ENCODE data around the gene HBB. TPM values are rescaled to one million over a fixed set of nuclear protein-coding genes. Genes with fewer than 3 reads are reported as not detected.

The HBB gene
- total RNA-seq (2022) = not detected in 2 replicates
- not detected for Bru-seq, nascent RNA
- not detected for BruChase-seq, experiment 1, labeled RNA remaining after a 2-hour chase
- BruChase-seq, experiment 2, labeled RNA remaining after a 6-hour chase = not detected
- long read RNA-seq = 0 reads

- no peak for TF ChIP-seq CTCF (IDR thresholded peaks at IDR 0.05; ENCODE audit: insufficient read depth in 1 of 2, low read depth in 1 of 2, low read length in 1 of 2, severe bottlenecking in 1 of 2, unreplicated experiment in 1 of 2)
- H3K4me1 Mint-ChIP-seq (ENCODE audit: low read depth, unreplicated experiment) = no peaks in the 10 kb centered on the region
- ChIA-PET POLR2A (no interaction called here), CTCF (interaction anchor here (0.7 kb wide), 1 partner anchor 12 kb away, joined by 3 read pairs; no protein-coding TSS in a partner anchor)
- H3K27me3 Mint-ChIP-seq (ENCODE audit: insufficient read depth, unreplicated experiment) = no peaks in the 10 kb centered on the region
- no peaks in the 10 kb centered on the region for H3K9me3 Mint-ChIP-seq (ENCODE audit: unreplicated experiment)
- H3K4me3 Mint-ChIP-seq (ENCODE audit: unreplicated experiment) = no peak within 1 kb of the TSS
- BruUV-seq (replicated peaks) = no TSS peak
- no peak within 1 kb of the TSS for H3K4me3 ChIP-seq (ENCODE audit: low read depth, low read length)
- intact Hi-C loops (cut with micrococcal nuclease; ENCODE audit: unreplicated experiment) = no loop called here
- H3K36me3 Mint-ChIP-seq (ENCODE audit: insufficient read depth, unreplicated experiment) = no peaks in the 10 kb centered on the region
- no peak for DNase-seq
- no peaks in the 10 kb centered on the region for H3K36me3 ChIP-seq (ENCODE audit: control insufficient read depth, insufficient read depth, low read length)
- H3K27ac Mint-ChIP-seq (ENCODE audit: unreplicated experiment) = no peak within 1 kb of the TSS
- H3K9me3 ChIP-seq = no peaks in the 10 kb centered on the region
- no peaks in the 10 kb centered on the region for H3K27me3 ChIP-seq (replicated peaks; ENCODE audit: control insufficient read depth, insufficient read depth, low read length)
- no peaks in the 10 kb centered on the region for H3K4me1 ChIP-seq
These were observed at the start of gene HBB for GRCh38 chr11:5226732-5227310. HBB (minus strand) TSS chr11:5227071; CDS start chr11:5227021, 50 bp downstream.

- Histone ChIP-seq H3K4me3 (ENCODE audit: low read depth, low read length) (no peak overlapping the region), H3K27me3 (replicated peaks; ENCODE audit: control insufficient read depth, insufficient read depth, low read length) (no peaks in the 10 kb centered on the region; the same call in 1 of the 2 replicates), H3K9me3 (no peaks in the 10 kb centered on the region), H3K36me3 (ENCODE audit: control insufficient read depth, insufficient read depth, low read length) (no peaks in the 10 kb centered on the region), H3K4me1 (no peaks in the 10 kb centered on the region)
- ChIA-PET CTCF (no interaction called here), POLR2A (no interaction called here)
- intact Hi-C loops (cut with micrococcal nuclease; ENCODE audit: unreplicated experiment) = no loop called here
- H3K9me3 Mint-ChIP-seq (ENCODE audit: unreplicated experiment) = no peaks in the 10 kb centered on the region
- H3K4me3 Mint-ChIP-seq (ENCODE audit: unreplicated experiment) = no peak overlapping the region
- no peak for TF ChIP-seq CTCF (IDR thresholded peaks at IDR 0.05; ENCODE audit: insufficient read depth in 1 of 2, low read depth in 1 of 2, low read length in 1 of 2, severe bottlenecking in 1 of 2, unreplicated experiment in 1 of 2)
- no peak for DNase-seq
- BruUV-seq (replicated peaks) = no TSS peak
- peaks cover 2% of the 10 kb centered on the region for H3K4me1 Mint-ChIP-seq (ENCODE audit: low read depth, unreplicated experiment)
- peaks cover 2% of the 10 kb centered on the region for H3K27me3 Mint-ChIP-seq (ENCODE audit: insufficient read depth, unreplicated experiment)
- H3K27ac Mint-ChIP-seq (ENCODE audit: unreplicated experiment) = no peak overlapping the region
- H3K36me3 Mint-ChIP-seq (ENCODE audit: insufficient read depth, unreplicated experiment) = no peaks in the 10 kb centered on the region
These were observed 48.7 kb upstream of the HBB start for GRCh38 chr11:5275369-5276110.

- intact Hi-C loops (cut with micrococcal nuclease; ENCODE audit: unreplicated experiment) = no loop called here
- no peak for DNase-seq
- Histone ChIP-seq H3K9me3 (no peaks in the 10 kb centered on the region), H3K4me1 (no peaks in the 10 kb centered on the region), H3K36me3 (ENCODE audit: control insufficient read depth, insufficient read depth, low read length) (no peaks in the 10 kb centered on the region), H3K4me3 (ENCODE audit: low read depth, low read length) (no peak overlapping the region), H3K27me3 (replicated peaks; ENCODE audit: control insufficient read depth, insufficient read depth, low read length) (no peaks in the 10 kb centered on the region; the same call in 1 of the 2 replicates)
- POLR2A ChIA-PET = no interaction called here
- CTCF ChIA-PET = no interaction called here
- Mint-ChIP-seq H3K4me1 (ENCODE audit: low read depth, unreplicated experiment) (no peaks in the 10 kb centered on the region), H3K9me3 (ENCODE audit: unreplicated experiment) (no peaks in the 10 kb centered on the region), H3K27me3 (ENCODE audit: insufficient read depth, unreplicated experiment) (peaks cover 7% of the 10 kb centered on the region), H3K4me3 (ENCODE audit: unreplicated experiment) (no peak overlapping the region), H3K27ac (ENCODE audit: unreplicated experiment) (no peak overlapping the region), H3K36me3 (ENCODE audit: insufficient read depth, unreplicated experiment) (no peaks in the 10 kb centered on the region)
- TF ChIP-seq CTCF (IDR thresholded peaks at IDR 0.05; ENCODE audit: insufficient read depth in 1 of 2, low read depth in 1 of 2, low read length in 1 of 2, severe bottlenecking in 1 of 2, unreplicated experiment in 1 of 2) = no peak
- BruUV-seq (replicated peaks) = no TSS peak
These were observed 47.5 kb upstream of the HBB start for GRCh38 chr11:5274395-5274794.

Measured in Caco-2 (cell line).